K562 (cell line): ENCODE data around the gene LMAN1L. TPM values are rescaled to one million over a fixed set of nuclear protein-coding genes. Genes with fewer than 3 reads are reported as not detected.

ENCODE experiments used
- BDP1 ChIP-seq: IDR thresholded peaks from 3 replicates; pipeline ENCODE4 v1.6.1; 2011; ENCODE audit not compliant: insufficient read length, insufficient read depth
- CTBP1 ChIP-seq: fragments of 450-650 bp; IDR thresholded peaks from 2 replicates; pipeline ENCODE4 v1.6.1; 2016; ENCODE audit warnings: borderline replicate concordance
- CTCF ChIP-seq, 3 experiments: IDR thresholded peaks in 2 of 3; conservative IDR thresholded peaks in 1 of 3; 2 replicates each; pipeline ENCODE4 v1.5.1; 2011 to 2012; ENCODE audit warnings: low read length in 3 of 3, mild to moderate bottlenecking in 3 of 3, control low read depth in 2 of 3, improper control_type of control experiment in 1 of 3, inconsistent platforms in 1 of 3, low read depth in 1 of 3, mixed read lengths in 1 of 3, moderate library complexity in 1 of 3; ENCODE audit not compliant: insufficient read depth in 2 of 3
- NEUROD1 ChIP-seq: fragments of 150-350 bp; IDR thresholded peaks from 2 replicates; pipeline ENCODE4 v1.6.1; 2014; ENCODE audit warnings: borderline replicate concordance, low read length, low read depth; ENCODE audit not compliant: partially characterized antibody
- SIN3B ChIP-seq: fragments of 450-650 bp; IDR thresholded peaks from 2 replicates; pipeline ENCODE4 v1.6.1; 2017; ENCODE audit warnings: low read depth, mild to moderate bottlenecking, moderate library complexity
- SMC3 ChIP-seq: conservative IDR thresholded peaks from 2 replicates; pipeline ENCODE4 v1.6.1; 2011; ENCODE audit warnings: low read depth, low read length, improper control_type of control experiment; ENCODE audit not compliant: insufficient read depth
- ZBED1 ChIP-seq: IDR thresholded peaks from 2 replicates; pipeline ENCODE4 v1.6.1; 2014
- ZBTB26 ChIP-seq: fragments of 450-650 bp; formaldehyde crosslinking; IDR thresholded peaks from 2 replicates; pipeline ENCODE4 v1.4.0; 2022; ENCODE audit warnings: missing genetic modification characterization
- ZNF134 ChIP-seq: fragments of 250-450 bp; sonication (Bioruptor Pico); conservative IDR thresholded peaks from 2 replicates; pipeline ENCODE4 v1.4.0; 2020
- ZNF165 ChIP-seq: fragments of 250-450 bp; sonication (Bioruptor Pico); IDR thresholded peaks from 2 replicates; pipeline ENCODE4 v1.4.0; 2020; ENCODE audit warnings: borderline replicate concordance
- ZNF174 ChIP-seq: fragments of 250-450 bp; sonication (Bioruptor Pico); IDR thresholded peaks from 2 replicates; pipeline ENCODE4 v1.4.0; 2020; ENCODE audit warnings: mild to moderate bottlenecking
- ZNF717 ChIP-seq: fragments of 250-450 bp; sonication (Bioruptor Pico); IDR thresholded peaks from 2 replicates; pipeline ENCODE4 v1.5.0; 2021
- polyA plus RNA-seq, 8 experiments: library from polyadenylated mRNA; depleted of rRNA in 4 of 8; stranded (reverse) in 5 of 8; unstranded in 3 of 8; fragments of >200 nt; fragmentation: Nextera tagmentation in 2 of 8; fragmentation: Illumina TruSeq in 1 of 8; extraction: Ambion mirVana in 2 of 8; extraction: Trizol in 1 of 8; gene quantifications; 2 replicates each; pipeline versions ENCODE4 v1.2.1 to v1.2.3, GENCODE V29; 2011 to 2014; ENCODE audit warnings: inconsistent platforms in 1 of 8, missing spikeins in 1 of 8
- total RNA-seq, 7 experiments: library from RNA; depleted of rRNA in 6 of 7; stranded (reverse); fragments of >200 nt in 6 of 7; fragmentation: Illumina TruSeq in 2 of 7; extraction: Trizol in 2 of 7; gene quantifications; 2 replicates each; pipeline versions ENCODE4 v1.2.1 to v1.2.3, GENCODE V29; 2011 to 2021; ENCODE audit warnings: low replicate concordance in 1 of 7
- TF ChIP-seq, protein P1 (sequence below): sonication (generic); IDR thresholded peaks from 2 replicates; pipeline ENCODE4 v1.6.1; 2016
- TF ChIP-seq, protein P2 (sequence below): fragments of 450-650 bp; IDR thresholded peaks from 2 replicates; pipeline ENCODE4 v1.6.1; 2014; ENCODE audit warnings: low read depth, mild to moderate bottlenecking, moderate library complexity, borderline replicate concordance
- TF ChIP-seq, protein P3 (sequence below): sonication (generic); formaldehyde crosslinking; IDR thresholded peaks from 2 replicates; pipeline ENCODE4 v1.9.0; 2022; ENCODE audit warnings: mild to moderate bottlenecking, missing genetic modification reagents
- TF ChIP-seq, protein P4 (sequence below): fragments of 450-650 bp; IDR thresholded peaks from 2 replicates; pipeline ENCODE4 v1.6.1; 2016; ENCODE audit warnings: antibody characterized with exemption
- TF ChIP-seq, protein P5 (sequence below): sonication (generic); formaldehyde crosslinking; IDR thresholded peaks from 2 replicates; pipeline ENCODE4 v1.8.1; 2023; ENCODE audit warnings: mild to moderate bottlenecking, missing genetic modification reagents

Gene LMAN1L
- total and polyA plus RNA-seq, 9 of the 15 experiments (the other 6 are each of a cell fraction or from before 2014, with no cell fraction given), result not detected

DNA sequence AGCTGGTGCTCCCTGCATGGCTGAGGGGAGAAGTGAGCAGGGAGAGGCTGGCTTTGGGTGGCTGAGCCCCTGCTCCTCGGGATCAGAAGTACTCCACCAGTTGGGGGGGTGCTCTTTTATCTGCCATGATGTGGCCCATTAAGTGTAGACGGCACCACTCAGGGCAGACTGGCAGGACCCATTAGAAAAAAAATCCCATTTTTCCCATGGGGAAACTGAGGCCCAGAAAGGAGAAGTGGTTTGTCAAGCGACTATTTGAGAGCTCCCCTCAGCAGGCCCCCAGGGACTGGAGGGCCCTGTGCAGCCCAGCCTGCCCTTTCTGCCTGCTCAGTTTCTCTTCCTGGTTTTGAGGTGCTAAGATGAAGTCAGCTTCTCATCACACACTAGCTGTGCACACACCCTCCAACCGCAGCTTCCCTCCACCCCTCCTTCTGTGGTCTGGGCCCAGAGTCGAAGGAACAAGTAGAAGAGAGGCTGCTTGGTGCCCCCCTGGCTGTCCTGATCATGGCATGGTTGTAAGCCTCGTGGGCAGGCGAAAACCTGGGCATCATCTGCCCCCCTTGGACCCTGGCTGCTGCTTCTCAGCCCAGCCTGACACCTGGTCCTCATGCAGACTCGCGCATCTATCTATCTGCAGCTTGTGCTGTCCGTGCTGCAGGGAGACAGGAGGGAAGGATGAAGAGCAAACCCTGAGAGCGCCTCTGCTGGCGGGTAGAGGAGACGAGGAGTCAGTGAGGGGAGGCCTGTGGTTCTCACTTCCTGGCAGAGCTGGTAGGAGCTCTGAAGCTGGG, 25.2 kb upstream of the LMAN1L start (continued):
- TF ChIP-seq, protein P1, sequence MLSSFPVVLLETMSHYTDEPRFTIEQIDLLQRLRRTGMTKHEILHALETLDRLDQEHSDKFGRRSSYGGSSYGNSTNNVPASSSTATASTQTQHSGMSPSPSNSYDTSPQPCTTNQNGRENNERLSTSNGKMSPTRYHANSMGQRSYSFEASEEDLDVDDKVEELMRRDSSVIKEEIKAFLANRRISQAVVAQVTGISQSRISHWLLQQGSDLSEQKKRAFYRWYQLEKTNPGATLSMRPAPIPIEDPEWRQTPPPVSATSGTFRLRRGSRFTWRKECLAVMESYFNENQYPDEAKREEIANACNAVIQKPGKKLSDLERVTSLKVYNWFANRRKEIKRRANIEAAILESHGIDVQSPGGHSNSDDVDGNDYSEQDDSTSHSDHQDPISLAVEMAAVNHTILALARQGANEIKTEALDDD, result no peak
- TF ChIP-seq ZNF174 (CRISPR knock-in tag), result no peak
- TF ChIP-seq SIN3B, result no peak
- TF ChIP-seq ZNF717, result no peak
- TF ChIP-seq, protein P2, sequence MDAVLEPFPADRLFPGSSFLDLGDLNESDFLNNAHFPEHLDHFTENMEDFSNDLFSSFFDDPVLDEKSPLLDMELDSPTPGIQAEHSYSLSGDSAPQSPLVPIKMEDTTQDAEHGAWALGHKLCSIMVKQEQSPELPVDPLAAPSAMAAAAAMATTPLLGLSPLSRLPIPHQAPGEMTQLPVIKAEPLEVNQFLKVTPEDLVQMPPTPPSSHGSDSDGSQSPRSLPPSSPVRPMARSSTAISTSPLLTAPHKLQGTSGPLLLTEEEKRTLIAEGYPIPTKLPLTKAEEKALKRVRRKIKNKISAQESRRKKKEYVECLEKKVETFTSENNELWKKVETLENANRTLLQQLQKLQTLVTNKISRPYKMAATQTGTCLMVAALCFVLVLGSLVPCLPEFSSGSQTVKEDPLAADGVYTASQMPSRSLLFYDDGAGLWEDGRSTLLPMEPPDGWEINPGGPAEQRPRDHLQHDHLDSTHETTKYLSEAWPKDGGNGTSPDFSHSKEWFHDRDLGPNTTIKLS, result no peak
- no peak for TF ChIP-seq NEUROD1
- TF ChIP-seq ZBED1, result no peak
- TF ChIP-seq ZBTB26, result no peak
- TF ChIP-seq, protein P3, sequence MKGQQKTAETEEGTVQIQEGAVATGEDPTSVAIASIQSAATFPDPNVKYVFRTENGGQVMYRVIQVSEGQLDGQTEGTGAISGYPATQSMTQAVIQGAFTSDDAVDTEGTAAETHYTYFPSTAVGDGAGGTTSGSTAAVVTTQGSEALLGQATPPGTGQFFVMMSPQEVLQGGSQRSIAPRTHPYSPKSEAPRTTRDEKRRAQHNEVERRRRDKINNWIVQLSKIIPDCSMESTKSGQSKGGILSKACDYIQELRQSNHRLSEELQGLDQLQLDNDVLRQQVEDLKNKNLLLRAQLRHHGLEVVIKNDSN, result no peak
- TF ChIP-seq, protein P4, sequence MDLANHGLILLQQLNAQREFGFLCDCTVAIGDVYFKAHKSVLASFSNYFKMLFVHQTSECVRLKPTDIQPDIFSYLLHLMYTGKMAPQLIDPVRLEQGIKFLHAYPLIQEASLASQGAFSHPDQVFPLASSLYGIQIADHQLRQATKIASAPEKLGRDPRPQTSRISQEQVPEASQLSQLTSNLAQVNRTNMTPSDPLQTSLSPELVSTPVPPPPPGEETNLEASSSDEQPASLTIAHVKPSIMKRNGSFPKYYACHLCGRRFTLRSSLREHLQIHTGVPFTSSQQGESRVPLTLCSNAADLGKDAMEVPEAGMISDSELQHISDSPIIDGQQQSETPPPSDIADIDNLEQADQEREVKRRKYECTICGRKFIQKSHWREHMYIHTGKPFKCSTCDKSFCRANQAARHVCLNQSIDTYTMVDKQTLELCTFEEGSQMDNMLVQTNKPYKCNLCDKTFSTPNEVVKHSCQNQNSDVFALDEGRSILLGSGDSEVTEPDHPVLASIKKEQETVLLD, result no peak
- TF ChIP-seq BDP1, result no peak
- no peak for TF ChIP-seq SMC3
- TF ChIP-seq ZNF165 (CRISPR knock-in tag), result no peak
- TF ChIP-seq, protein P5, sequence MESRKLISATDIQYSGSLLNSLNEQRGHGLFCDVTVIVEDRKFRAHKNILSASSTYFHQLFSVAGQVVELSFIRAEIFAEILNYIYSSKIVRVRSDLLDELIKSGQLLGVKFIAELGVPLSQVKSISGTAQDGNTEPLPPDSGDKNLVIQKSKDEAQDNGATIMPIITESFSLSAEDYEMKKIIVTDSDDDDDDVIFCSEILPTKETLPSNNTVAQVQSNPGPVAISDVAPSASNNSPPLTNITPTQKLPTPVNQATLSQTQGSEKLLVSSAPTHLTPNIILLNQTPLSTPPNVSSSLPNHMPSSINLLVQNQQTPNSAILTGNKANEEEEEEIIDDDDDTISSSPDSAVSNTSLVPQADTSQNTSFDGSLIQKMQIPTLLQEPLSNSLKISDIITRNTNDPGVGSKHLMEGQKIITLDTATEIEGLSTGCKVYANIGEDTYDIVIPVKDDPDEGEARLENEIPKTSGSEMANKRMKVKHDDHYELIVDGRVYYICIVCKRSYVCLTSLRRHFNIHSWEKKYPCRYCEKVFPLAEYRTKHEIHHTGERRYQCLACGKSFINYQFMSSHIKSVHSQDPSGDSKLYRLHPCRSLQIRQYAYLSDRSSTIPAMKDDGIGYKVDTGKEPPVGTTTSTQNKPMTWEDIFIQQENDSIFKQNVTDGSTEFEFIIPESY (CRISPR knock-in tag), result 0 out of 2 replicates have a peak, but pooled peaks have one; percentile 35
- peak; percentile 60 to 76 (median 65) for TF ChIP-seq CTCF (IDR thresholded peaks at IDR 0.05 in 2 of 3, conservative IDR thresholded peaks at IDR 0.05 in 1 of 3; ENCODE audit: insufficient read depth in 2 of 3, low read depth in 1 of 3, low read length in 3 of 3)
- no peak for TF ChIP-seq ZNF134 (CRISPR knock-in tag)
- TF ChIP-seq CTBP1, result peak; percentile 86
